H1 (cell line): ENCODE results near the gene MSI2. TPM values are rescaled to one million over a fixed set of nuclear protein-coding genes. Genes with fewer than 3 reads are reported as not detected.

Experiments used
- CTBP2 ChIP-seq: IDR thresholded peaks from 2 replicates; pipeline ENCODE4 v1.7.0; 2011; ENCODE audit warnings: borderline replicate concordance, mild to moderate bottlenecking, moderate library complexity, mixed read lengths, low read length; ENCODE audit not compliant: insufficient read depth, insufficient read length
- EZH2 ChIP-seq: fragments of 200-600 bp; sonication (generic); IDR thresholded peaks from 2 replicates; pipeline ENCODE4 v1.7.1; 2012; ENCODE audit warnings: low read depth, mild to moderate bottlenecking, moderate library complexity, low read length, inconsistent platforms; ENCODE audit not compliant: severe bottlenecking
- GTF2F1 ChIP-seq: IDR thresholded peaks from 2 replicates; pipeline ENCODE4 v1.6.1; 2012; ENCODE audit warnings: low read depth, low read length, improper control_type of control experiment, borderline replicate concordance
- PHF8 ChIP-seq: fragments of 200-600 bp; sonication (generic); conservative IDR thresholded peaks from 2 replicates; pipeline ENCODE4 v1.7.1; 2012; ENCODE audit warnings: low read depth, mild to moderate bottlenecking, inconsistent platforms, low read length, moderate library complexity
- POLR2AphosphoS5 ChIP-seq: IDR thresholded peaks from 2 replicates; pipeline ENCODE4 v1.6.1; 2011; ENCODE audit warnings: low read depth, low read length
- RAD21 ChIP-seq, 2 experiments: IDR thresholded peaks in 1 of 2; conservative IDR thresholded peaks in 1 of 2; 2 replicates each; pipeline ENCODE4 v1.6.1; 2011; ENCODE audit warnings: low read depth in 2 of 2, low read length in 2 of 2, improper control_type of control experiment in 1 of 2, inconsistent platforms in 1 of 2, mild to moderate bottlenecking in 1 of 2, moderate library complexity in 1 of 2
- SP2 ChIP-seq: IDR thresholded peaks from 2 replicates; pipeline ENCODE4 v1.6.1; 2012; ENCODE audit warnings: mild to moderate bottlenecking, low read length, inconsistent platforms
- polyA plus RNA-seq, 7 experiments: library from polyadenylated mRNA; depleted of rRNA in 3 of 7; stranded (reverse) in 5 of 7; unstranded in 2 of 7; fragments of >200 nt in 5 of 7; fragments of 200-250 nt in 2 of 7; gene quantifications; 1 replicate in 5 of 7; 2 replicates in 1 of 7; 4 replicates in 1 of 7; pipeline versions ENCODE4 v1.2.1 to v1.2.3, GENCODE V29; 2011 to 2013; ENCODE audit warnings: missing spikeins in 2 of 7, mixed read lengths in 2 of 7
- total RNA-seq: library from RNA; stranded (reverse); fragmentation: NEBNext Ultra II Directional; extraction: Animal tissue kit (Norgen Biotek cat#: 25700); gene quantifications from 2 replicates; pipeline ENCODE4 v1.2.1, GENCODE V29; 2021
- TF ChIP-seq, protein P1 (sequence below): IDR thresholded peaks from 2 replicates; pipeline ENCODE4 v1.6.1; 2011; ENCODE audit warnings: low read length, improper control_type of control experiment
- TF ChIP-seq, protein P2 (sequence below): IDR thresholded peaks from 2 replicates; pipeline ENCODE4 v1.6.1; 2012; ENCODE audit warnings: inconsistent platforms

The MSI2 gene
- total and polyA plus RNA-seq, 2 of the 8 experiments (the other 6 are each of a cell fraction or from before 2014, with no cell fraction given), result 36.7 to 80.6 TPM

DNA sequence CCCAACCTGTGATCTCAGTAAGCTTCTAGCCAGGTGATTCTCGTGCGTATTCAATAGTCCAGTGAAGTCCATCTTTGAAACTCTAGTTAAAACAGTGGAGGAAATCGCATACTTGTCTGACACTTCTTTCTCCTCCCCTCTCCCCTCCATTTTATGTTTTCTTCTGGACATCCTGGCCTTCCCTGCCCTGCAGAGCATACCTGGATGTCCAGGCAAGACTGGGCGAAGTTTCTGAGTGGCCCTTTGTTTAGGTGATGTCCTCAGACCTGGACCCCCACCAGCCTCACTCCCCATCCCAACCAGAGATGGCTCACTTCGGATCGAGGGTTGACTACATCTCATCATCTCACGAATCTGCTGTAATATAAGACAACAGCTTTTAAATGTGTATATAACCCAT is 423.0 kb downstream of the MSI2 start (continued):
- TF ChIP-seq, protein P1, sequence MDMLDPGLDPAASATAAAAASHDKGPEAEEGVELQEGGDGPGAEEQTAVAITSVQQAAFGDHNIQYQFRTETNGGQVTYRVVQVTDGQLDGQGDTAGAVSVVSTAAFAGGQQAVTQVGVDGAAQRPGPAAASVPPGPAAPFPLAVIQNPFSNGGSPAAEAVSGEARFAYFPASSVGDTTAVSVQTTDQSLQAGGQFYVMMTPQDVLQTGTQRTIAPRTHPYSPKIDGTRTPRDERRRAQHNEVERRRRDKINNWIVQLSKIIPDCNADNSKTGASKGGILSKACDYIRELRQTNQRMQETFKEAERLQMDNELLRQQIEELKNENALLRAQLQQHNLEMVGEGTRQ, result no peak
- TF ChIP-seq EZH2, result no peak
- no peak for TF ChIP-seq SP2
- no peak for TF ChIP-seq PHF8
- no peak for TF ChIP-seq CTBP2
- TF ChIP-seq, protein P2, sequence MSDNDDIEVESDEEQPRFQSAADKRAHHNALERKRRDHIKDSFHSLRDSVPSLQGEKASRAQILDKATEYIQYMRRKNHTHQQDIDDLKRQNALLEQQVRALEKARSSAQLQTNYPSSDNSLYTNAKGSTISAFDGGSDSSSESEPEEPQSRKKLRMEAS, result no peak
- no peak for TF ChIP-seq POLR2AphosphoS5
- TF ChIP-seq GTF2F1, result no peak
- TF ChIP-seq RAD21 (IDR thresholded peaks at IDR 0.05 in 1 of 2, conservative IDR thresholded peaks at IDR 0.05 in 1 of 2; ENCODE audit: low read depth in 2 of 2, low read length in 2 of 2), result no peak
